ENCODE measurements around the gene JSRP1. TPM values are rescaled to one million over a fixed set of nuclear protein-coding genes. Genes with fewer than 3 reads are reported as not detected.

Gene JSRP1
- total RNA-seq, 2 donors from 2014 or later, result 0.64 to 1.3 TPM

- peaks cover 20% of the 10 kb centered on the region for H3K4me1 ChIP-seq
Measured at GRCh38 chr19:2248136-2249009, 7.8 kb downstream of the JSRP1 start.

GRCh38 chr19:2247433-2248101, 8.7 kb downstream of the JSRP1 start:
- Histone ChIP-seq H3K4me3 (no peak overlapping the region), H3K9ac (ENCODE audit: low read depth in 2 of 2, low read length in 2 of 2) (no peak overlapping the region), H3K4me1 (peaks cover 14% of the 10 kb centered on the region), H3K36me3 (peaks cover 15% of the 10 kb centered on the region), H3K27ac (no peak overlapping the region), H3K9me3 (no peaks in the 10 kb centered on the region), H3K27me3 (peaks cover 33% of the 10 kb centered on the region)
- TF ChIP-seq, protein P1, sequence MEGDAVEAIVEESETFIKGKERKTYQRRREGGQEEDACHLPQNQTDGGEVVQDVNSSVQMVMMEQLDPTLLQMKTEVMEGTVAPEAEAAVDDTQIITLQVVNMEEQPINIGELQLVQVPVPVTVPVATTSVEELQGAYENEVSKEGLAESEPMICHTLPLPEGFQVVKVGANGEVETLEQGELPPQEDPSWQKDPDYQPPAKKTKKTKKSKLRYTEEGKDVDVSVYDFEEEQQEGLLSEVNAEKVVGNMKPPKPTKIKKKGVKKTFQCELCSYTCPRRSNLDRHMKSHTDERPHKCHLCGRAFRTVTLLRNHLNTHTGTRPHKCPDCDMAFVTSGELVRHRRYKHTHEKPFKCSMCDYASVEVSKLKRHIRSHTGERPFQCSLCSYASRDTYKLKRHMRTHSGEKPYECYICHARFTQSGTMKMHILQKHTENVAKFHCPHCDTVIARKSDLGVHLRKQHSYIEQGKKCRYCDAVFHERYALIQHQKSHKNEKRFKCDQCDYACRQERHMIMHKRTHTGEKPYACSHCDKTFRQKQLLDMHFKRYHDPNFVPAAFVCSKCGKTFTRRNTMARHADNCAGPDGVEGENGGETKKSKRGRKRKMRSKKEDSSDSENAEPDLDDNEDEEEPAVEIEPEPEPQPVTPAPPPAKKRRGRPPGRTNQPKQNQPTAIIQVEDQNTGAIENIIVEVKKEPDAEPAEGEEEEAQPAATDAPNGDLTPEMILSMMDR (IDR thresholded peaks at IDR 0.05), result no peak
- intact Hi-C loops (cut with DNase I), result no loop called here
- no peak for DNase-seq

More at GRCh38 chr19:2248136-2249009, 7.8 kb downstream of the JSRP1 start:
- Histone ChIP-seq H3K27ac (no peak overlapping the region), H3K27me3 (peaks cover 41% of the 10 kb centered on the region), H3K4me3 (no peak overlapping the region), H3K9ac (ENCODE audit: low read depth in 2 of 2, low read length in 2 of 2) (no peak overlapping the region), H3K36me3 (peaks cover 15% of the 10 kb centered on the region), H3K9me3 (no peaks in the 10 kb centered on the region)
- TF ChIP-seq, protein P1 (IDR thresholded peaks at IDR 0.05), result no peak
- intact Hi-C loops (cut with DNase I), result no loop called here
- DNase-seq, result no peak

- peaks cover 9% of the 10 kb centered on the region for H3K4me1 ChIP-seq
- peaks cover 26% of the 10 kb centered on the region for H3K27me3 ChIP-seq
- TF ChIP-seq, protein P1 (IDR thresholded peaks at IDR 0.05), result no peak
- peaks cover 15% of the 10 kb centered on the region for H3K36me3 ChIP-seq
- H3K9ac ChIP-seq (ENCODE audit: low read depth in 2 of 2, low read length in 2 of 2), result no peak overlapping the region
- intact Hi-C loops (cut with DNase I), result no loop called here
- no peak overlapping the region for H3K4me3 ChIP-seq
- no peaks in the 10 kb centered on the region for H3K9me3 ChIP-seq
- no peak for DNase-seq
- no peak overlapping the region for H3K27ac ChIP-seq
Measured at GRCh38 chr19:2246801-2247361, 9.3 kb downstream of the JSRP1 start.

DNA sequence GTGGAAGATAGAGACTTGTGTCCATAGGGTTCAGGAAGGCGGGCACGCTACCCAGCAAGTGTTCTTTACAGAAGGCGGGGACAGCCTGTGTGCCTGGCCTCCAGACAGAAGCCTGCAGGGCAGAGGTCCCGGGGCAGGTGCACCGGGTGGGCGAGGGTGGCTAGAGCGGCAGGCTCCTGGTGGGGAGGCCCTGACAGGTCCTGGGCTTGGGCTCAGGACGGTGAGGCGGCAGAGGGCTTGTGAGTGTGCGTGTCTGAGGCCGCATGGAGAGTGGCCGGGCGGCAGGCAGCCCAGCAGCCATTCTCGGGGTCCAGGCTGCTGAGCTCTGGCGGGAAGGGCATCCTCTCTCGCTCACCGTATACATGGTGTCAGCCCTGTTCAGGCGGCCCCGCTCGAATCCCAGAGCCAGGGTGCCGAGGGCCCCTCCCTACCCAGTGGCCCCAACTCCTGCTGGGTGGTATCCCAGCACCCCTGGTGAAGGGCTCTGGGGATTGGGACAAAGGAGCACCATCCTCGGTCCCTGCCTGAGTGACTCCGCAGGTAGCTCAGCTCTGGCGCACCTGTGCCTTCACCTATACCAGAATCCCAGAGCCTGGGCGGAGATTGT, 10.1 kb downstream of the JSRP1 start:
- no peak overlapping the region for H3K9ac ChIP-seq (ENCODE audit: low read depth in 2 of 2, low read length in 2 of 2)
- TF ChIP-seq, protein P1 (IDR thresholded peaks at IDR 0.05), result no peak
- H3K27me3 ChIP-seq, result peaks cover 18% of the 10 kb centered on the region
- no peak overlapping the region for H3K27ac ChIP-seq
- peaks cover 15% of the 10 kb centered on the region for H3K36me3 ChIP-seq
- H3K9me3 ChIP-seq, result no peaks in the 10 kb centered on the region
- no peak overlapping the region for H3K4me3 ChIP-seq
- intact Hi-C loops (cut with DNase I), result no loop called here
- DNase-seq, result no peak
- H3K4me1 ChIP-seq, result peaks cover 15% of the 10 kb centered on the region

- intact Hi-C loops (cut with DNase I), result no loop called here
- no peaks in the 10 kb centered on the region for H3K9me3 ChIP-seq
- H3K9ac ChIP-seq (ENCODE audit: low read depth in 2 of 2, low read length in 2 of 2), result no peak overlapping the region
- no peak for DNase-seq
- TF ChIP-seq, protein P1 (IDR thresholded peaks at IDR 0.05), result no peak
- H3K4me1 ChIP-seq, result peaks cover 18% of the 10 kb centered on the region
- H3K36me3 ChIP-seq, result peaks cover 15% of the 10 kb centered on the region
- no peak overlapping the region for H3K4me3 ChIP-seq
- H3K27me3 ChIP-seq, result peaks cover 10% of the 10 kb centered on the region
- H3K27ac ChIP-seq, result no peak overlapping the region
Measured at GRCh38 chr19:2245273-2245672, 10.9 kb downstream of the JSRP1 start.

Data from colonic mucosa (tissue), 4 donors.